ENCODE results near the gene LRRC3.

DNA sequence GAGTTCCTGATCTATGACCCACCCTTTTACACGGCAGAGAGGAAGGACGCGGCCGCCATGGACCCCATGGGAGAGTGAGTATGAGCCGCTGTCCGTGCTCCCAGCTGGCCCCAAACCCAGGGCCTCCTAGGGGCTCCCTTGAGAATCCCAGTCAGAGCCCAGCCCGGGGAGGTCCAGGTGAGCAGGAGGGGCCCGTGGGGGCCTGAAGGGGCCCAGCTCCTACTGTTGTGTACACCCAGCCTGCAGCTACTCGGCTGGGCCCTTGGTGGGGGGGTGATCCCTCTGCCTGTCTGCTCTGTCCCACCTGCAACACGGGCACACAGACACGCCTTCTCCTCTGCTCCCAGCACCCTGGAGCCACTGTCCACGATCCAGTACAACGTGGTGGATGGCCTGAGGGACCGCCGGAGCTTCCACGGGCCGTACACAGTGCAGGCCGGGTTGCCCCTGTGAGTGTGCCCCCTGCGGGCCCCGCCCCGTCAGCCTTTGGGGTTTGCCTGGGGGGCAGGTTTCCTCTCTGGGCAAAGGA, 28.6 kb upstream of the LRRC3 start:
- TF ChIP-seq, protein P1, sequence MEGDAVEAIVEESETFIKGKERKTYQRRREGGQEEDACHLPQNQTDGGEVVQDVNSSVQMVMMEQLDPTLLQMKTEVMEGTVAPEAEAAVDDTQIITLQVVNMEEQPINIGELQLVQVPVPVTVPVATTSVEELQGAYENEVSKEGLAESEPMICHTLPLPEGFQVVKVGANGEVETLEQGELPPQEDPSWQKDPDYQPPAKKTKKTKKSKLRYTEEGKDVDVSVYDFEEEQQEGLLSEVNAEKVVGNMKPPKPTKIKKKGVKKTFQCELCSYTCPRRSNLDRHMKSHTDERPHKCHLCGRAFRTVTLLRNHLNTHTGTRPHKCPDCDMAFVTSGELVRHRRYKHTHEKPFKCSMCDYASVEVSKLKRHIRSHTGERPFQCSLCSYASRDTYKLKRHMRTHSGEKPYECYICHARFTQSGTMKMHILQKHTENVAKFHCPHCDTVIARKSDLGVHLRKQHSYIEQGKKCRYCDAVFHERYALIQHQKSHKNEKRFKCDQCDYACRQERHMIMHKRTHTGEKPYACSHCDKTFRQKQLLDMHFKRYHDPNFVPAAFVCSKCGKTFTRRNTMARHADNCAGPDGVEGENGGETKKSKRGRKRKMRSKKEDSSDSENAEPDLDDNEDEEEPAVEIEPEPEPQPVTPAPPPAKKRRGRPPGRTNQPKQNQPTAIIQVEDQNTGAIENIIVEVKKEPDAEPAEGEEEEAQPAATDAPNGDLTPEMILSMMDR (IDR thresholded peaks at IDR 0.05): no peak
- TF ChIP-seq POLR2A (IDR thresholded peaks at IDR 0.05): no peak

Measured in prostate gland (tissue), 2 donors.